Ovary (tissue), 3 donors: Measurements from ENCODE around the gene CACNA1F.

Experiments used
- EP300 ChIP-seq: sonication (generic); formaldehyde crosslinking; IDR thresholded peaks from one replicate; pipeline ENCODE4 v1.6.1; 2017; ENCODE audit warnings: antibody characterized with exemption
- POLR2A ChIP-seq: fragments of 450-650 bp; IDR thresholded peaks from one replicate; pipeline ENCODE4 v1.6.1; 2017; ENCODE audit warnings: antibody characterized with exemption, mild to moderate bottlenecking, moderate library complexity
- TF ChIP-seq, protein P1 (sequence below), 3 donors: fragments of 450-650 bp in 2 of 3; fragments of 200-600 bp in 1 of 3; IDR thresholded peaks; one replicate each; pipeline versions ENCODE4 v1.5.1 to v1.8.0; 2016 to 2022; ENCODE audit warnings: antibody characterized with exemption in 3 of 3, mild to moderate bottlenecking in 1 of 3
- donor health status: DM: no; HTN: no; CAD: no.

DNA sequence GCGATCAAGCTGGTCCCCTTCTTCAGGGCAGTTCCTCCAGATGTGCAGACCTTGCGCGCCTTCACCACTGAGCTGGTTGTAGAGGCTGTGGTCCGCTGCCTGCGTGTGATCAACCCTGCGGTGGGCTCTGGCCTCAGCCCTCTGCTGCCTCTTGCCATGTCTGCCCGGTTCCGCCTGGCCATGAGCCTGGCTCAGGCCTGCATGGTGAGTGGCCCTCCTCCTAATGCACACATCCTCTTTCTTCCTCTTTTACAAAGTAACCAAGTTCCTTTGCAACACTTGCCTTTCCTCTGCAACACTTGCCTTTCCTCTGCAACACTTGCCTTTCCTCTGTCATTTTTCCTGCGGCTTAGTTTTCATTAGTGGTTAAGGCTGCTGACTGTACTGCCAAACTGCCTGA, 3.9 kb upstream of the CACNA1F start:
- TF ChIP-seq, protein P1, sequence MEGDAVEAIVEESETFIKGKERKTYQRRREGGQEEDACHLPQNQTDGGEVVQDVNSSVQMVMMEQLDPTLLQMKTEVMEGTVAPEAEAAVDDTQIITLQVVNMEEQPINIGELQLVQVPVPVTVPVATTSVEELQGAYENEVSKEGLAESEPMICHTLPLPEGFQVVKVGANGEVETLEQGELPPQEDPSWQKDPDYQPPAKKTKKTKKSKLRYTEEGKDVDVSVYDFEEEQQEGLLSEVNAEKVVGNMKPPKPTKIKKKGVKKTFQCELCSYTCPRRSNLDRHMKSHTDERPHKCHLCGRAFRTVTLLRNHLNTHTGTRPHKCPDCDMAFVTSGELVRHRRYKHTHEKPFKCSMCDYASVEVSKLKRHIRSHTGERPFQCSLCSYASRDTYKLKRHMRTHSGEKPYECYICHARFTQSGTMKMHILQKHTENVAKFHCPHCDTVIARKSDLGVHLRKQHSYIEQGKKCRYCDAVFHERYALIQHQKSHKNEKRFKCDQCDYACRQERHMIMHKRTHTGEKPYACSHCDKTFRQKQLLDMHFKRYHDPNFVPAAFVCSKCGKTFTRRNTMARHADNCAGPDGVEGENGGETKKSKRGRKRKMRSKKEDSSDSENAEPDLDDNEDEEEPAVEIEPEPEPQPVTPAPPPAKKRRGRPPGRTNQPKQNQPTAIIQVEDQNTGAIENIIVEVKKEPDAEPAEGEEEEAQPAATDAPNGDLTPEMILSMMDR (IDR thresholded peaks at IDR 0.05) = no peak
- TF ChIP-seq POLR2A = no peak
- TF ChIP-seq EP300 = no peak
